ENCODE measurements around the gene TMED8.
A peak's percentile ranks its signal among the peaks of the same experiment; 100 is the strongest.

TMED8 gene, protein sequence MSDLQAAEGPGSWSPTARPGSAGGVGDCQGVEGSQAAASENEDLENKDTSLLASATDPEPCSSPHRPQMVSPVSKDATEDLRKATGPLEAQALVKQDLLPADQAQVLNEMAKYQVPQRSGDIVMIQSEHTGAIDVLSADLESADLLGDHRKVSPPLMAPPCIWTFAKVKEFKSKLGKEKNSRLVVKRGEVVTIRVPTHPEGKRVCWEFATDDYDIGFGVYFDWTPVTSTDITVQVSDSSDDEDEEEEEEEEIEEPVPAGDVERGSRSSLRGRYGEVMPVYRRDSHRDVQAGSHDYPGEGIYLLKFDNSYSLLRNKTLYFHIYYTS

DNA sequence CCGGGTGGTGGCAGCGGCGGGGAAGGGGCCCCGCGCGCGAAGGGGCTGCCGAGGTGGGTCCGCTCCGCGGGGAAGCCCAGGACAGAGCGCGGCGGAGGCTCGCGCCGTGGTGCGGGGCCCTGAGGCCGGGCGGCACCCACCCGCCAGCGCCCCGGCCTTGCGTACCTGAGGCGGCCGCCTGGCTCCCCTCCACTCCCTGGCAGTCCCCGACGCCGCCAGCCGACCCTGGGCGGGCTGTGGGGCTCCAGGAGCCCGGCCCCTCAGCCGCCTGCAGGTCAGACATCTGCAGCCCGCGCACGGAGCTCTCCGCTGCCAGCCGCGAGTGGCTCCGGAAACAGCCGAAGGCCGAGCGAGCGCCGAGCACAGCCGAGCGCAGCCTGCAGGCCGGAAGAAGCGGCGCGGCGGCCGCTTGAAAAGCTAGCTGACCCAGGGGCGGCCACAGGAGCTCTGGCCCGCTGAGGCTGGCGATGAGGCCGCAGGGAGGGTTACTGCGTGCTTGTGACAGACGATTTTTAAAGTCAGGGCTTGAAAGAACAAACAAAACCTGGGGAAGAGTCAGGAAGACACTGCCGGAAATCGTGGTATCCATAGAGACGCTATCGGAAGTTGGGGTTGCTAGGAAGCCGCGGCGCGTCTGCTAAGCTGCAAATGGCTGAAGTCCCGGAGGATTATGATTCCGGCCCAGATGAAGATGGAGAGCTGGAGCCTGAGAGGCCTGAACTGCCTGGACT, at the start of gene TMED8, which contains the start of gene SAMD15:
Gene TMED8, minus strand, starts transcription at position 324 of the 731 bp plus-strand sequence. Its CDS starts 41 bp downstream, at position 283.
Gene SAMD15, plus strand, starts transcription at position 609 of the 731 bp plus-strand sequence. Its CDS starts 40 bp downstream, at position 649.
- Histone ChIP-seq H3K36me3 (ENCODE audit: insufficient read depth) (no peaks in the 10 kb centered on the region), H3K27me3 (ENCODE audit: insufficient read depth, low read depth) (no peaks in the 10 kb centered on the region), H3K79me2 (ENCODE audit: insufficient read depth, low read depth) (no peaks in the 10 kb centered on the region), H3K4me1 (ENCODE audit: low read depth, poor library complexity, severe bottlenecking) (peaks cover 12% of the 10 kb centered on the region), H3K27ac (peak within 1 kb of the TSS; percentile 58), H3K4me3 (IDR thresholded peaks at IDR 0.05; ENCODE audit: insufficient read depth, low read depth, low read length) (no peak within 1 kb of the TSS), H2AFZ (ENCODE audit: low read depth) (peak within 1 kb of the TSS; percentile 94), H3K9ac (peak within 1 kb of the TSS; percentile 73), H3K4me2 (peak within 1 kb of the TSS; percentile 78), H4K20me1 (ENCODE audit: insufficient read depth) (no peaks in the 10 kb centered on the region)
- TF ChIP-seq, protein P1, sequence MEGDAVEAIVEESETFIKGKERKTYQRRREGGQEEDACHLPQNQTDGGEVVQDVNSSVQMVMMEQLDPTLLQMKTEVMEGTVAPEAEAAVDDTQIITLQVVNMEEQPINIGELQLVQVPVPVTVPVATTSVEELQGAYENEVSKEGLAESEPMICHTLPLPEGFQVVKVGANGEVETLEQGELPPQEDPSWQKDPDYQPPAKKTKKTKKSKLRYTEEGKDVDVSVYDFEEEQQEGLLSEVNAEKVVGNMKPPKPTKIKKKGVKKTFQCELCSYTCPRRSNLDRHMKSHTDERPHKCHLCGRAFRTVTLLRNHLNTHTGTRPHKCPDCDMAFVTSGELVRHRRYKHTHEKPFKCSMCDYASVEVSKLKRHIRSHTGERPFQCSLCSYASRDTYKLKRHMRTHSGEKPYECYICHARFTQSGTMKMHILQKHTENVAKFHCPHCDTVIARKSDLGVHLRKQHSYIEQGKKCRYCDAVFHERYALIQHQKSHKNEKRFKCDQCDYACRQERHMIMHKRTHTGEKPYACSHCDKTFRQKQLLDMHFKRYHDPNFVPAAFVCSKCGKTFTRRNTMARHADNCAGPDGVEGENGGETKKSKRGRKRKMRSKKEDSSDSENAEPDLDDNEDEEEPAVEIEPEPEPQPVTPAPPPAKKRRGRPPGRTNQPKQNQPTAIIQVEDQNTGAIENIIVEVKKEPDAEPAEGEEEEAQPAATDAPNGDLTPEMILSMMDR (conservative IDR thresholded peaks at IDR 0.05; ENCODE audit: low read depth, low read length) = no peak

DNA sequence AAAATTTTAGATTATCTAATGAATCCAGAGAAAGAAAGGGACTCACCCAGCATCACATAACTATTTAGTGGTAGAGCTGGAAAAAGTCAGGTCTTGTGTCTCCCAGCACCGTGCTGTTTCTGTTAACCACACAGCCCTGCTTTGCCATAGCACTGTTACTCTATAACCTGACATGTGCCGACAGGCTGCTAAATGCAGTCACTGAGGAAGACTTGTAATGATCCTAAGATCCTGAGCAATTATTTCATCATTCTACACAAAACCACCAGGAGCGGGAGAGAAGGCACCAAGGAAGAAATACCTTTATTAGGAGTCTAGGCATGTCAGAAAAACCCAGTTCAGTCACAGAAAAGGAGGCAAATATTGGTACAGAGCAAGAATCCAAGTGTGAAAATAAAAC, 49.5 kb upstream of the TMED8 start:
- Histone ChIP-seq H3K79me2 (ENCODE audit: insufficient read depth, low read depth) (no peaks in the 10 kb centered on the region), H3K36me3 (ENCODE audit: insufficient read depth) (no peaks in the 10 kb centered on the region)

DNA sequence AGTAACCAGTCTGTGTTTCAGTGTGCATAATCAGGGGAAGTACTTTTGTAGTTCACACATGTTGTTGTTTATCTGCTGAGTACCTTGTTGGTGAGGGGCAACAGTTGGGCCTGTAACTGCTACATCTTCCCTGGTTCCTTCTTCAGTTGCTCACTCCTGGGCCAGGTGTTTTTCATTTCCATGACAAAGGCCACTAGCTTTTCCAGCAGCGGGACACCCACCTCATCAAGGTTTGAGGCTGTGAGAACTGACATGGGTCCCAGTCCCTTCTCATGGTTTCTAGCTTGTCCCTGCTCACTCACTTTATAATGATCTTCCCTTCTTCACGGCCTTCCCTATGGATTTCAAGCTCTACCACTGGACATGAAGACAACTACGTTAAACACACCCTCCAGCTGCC, 48.0 kb upstream of the TMED8 start:
- H3K79me2 ChIP-seq (ENCODE audit: insufficient read depth, low read depth) = no peaks in the 10 kb centered on the region
- no peaks in the 10 kb centered on the region for H3K36me3 ChIP-seq (ENCODE audit: insufficient read depth)
- TF ChIP-seq, protein P1 (conservative IDR thresholded peaks at IDR 0.05; ENCODE audit: low read depth, low read length) = no peak
- no peak overlapping the region for H2AFZ ChIP-seq (ENCODE audit: low read depth)
- no peaks in the 10 kb centered on the region for H4K20me1 ChIP-seq (ENCODE audit: insufficient read depth)
- no peak overlapping the region for H3K4me2 ChIP-seq
- H3K4me1 ChIP-seq (ENCODE audit: low read depth, poor library complexity, severe bottlenecking) = no peaks in the 10 kb centered on the region
- H3K4me3 ChIP-seq (IDR thresholded peaks at IDR 0.05; ENCODE audit: insufficient read depth, low read depth, low read length) = no peak overlapping the region
- H3K27ac ChIP-seq = no peak overlapping the region
- H3K9ac ChIP-seq = no peak overlapping the region
- no peaks in the 10 kb centered on the region for H3K27me3 ChIP-seq (ENCODE audit: insufficient read depth, low read depth)

More for the DNA sequence above, 49.5 kb upstream of the TMED8 start:
- Histone ChIP-seq H3K9ac (no peak overlapping the region), H3K27ac (no peak overlapping the region), H2AFZ (ENCODE audit: low read depth) (no peak overlapping the region), H3K4me3 (IDR thresholded peaks at IDR 0.05; ENCODE audit: insufficient read depth, low read depth, low read length) (no peak overlapping the region), H3K4me2 (no peak overlapping the region), H4K20me1 (ENCODE audit: insufficient read depth) (no peaks in the 10 kb centered on the region), H3K4me1 (ENCODE audit: low read depth, poor library complexity, severe bottlenecking) (no peaks in the 10 kb centered on the region), H3K27me3 (ENCODE audit: insufficient read depth, low read depth) (no peaks in the 10 kb centered on the region)
- TF ChIP-seq, protein P1 (conservative IDR thresholded peaks at IDR 0.05; ENCODE audit: low read depth, low read length) = no peak

DNA sequence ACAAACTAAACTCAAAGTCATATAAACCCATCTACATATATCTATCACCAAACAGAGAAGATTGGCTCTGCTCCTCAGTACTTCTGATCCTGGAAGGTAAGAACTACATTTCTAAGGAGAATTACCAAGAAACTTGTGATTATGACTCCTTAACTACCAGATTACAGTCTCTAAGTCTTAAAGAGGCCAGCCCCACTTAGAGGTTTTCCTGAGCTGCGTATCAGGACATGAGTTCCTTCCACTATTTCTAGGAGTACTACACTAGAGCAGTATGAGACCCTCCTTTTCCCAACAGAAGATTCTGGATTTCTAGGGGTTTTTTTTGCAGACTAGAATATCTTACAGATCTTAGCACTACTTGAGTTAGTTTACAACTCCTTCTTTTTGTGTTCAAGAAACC, 46.5 kb upstream of the TMED8 start, which contains the start of gene NOXRED1:
Gene NOXRED1, minus strand, starts transcription at position 101 of the 400 bp plus-strand sequence. CDS start 634 bp downstream, outside the sequence.
- H3K36me3 ChIP-seq (ENCODE audit: insufficient read depth) = no peaks in the 10 kb centered on the region

More for the DNA sequence above, 46.5 kb upstream of the TMED8 start, which contains the start of gene NOXRED1:
- no peaks in the 10 kb centered on the region for H3K79me2 ChIP-seq (ENCODE audit: insufficient read depth, low read depth)
- H3K9ac ChIP-seq = no peak within 1 kb of the TSS
- H4K20me1 ChIP-seq (ENCODE audit: insufficient read depth) = no peaks in the 10 kb centered on the region
- H3K27ac ChIP-seq = no peak within 1 kb of the TSS
- no peak within 1 kb of the TSS for H3K4me3 ChIP-seq (IDR thresholded peaks at IDR 0.05; ENCODE audit: insufficient read depth, low read depth, low read length)
- TF ChIP-seq, protein P1 (conservative IDR thresholded peaks at IDR 0.05; ENCODE audit: low read depth, low read length) = no peak
- H3K27me3 ChIP-seq (ENCODE audit: insufficient read depth, low read depth) = no peaks in the 10 kb centered on the region
- no peak within 1 kb of the TSS for H2AFZ ChIP-seq (ENCODE audit: low read depth)
- H3K4me2 ChIP-seq = no peak within 1 kb of the TSS
- H3K4me1 ChIP-seq (ENCODE audit: low read depth, poor library complexity, severe bottlenecking) = no peaks in the 10 kb centered on the region
